BE2C (cell line): ENCODE measurements around the gene TAF4B.

ENCODE experiments used
- DNase-seq: peaks from one replicate; pipeline ENCODE4 v3.0.0-alpha.2; 2020
- H3K27me3 ChIP-seq: fragments of 250-450 bp; sonication (Bioruptor Pico); 2 replicates; pipeline ENCODE4 v1.5.1; 2020; ENCODE audit warnings: mild to moderate bottlenecking
- H3K36me3 ChIP-seq: fragments of 250-450 bp; sonication (Bioruptor Pico); 2 replicates; pipeline ENCODE4 v1.5.1; 2020; ENCODE audit warnings: mild to moderate bottlenecking
- H3K4me1 ChIP-seq: fragments of 250-450 bp; sonication (Bioruptor Pico); 2 replicates; pipeline ENCODE4 v1.5.1; 2020
- H3K4me3 ChIP-seq: 2 replicates; pipeline ENCODE4 v1.5.1; 2011; ENCODE audit warnings: low read depth, low read length
- H3K9me3 ChIP-seq: fragments of 250-450 bp; sonication (Bioruptor Pico); 2 replicates; pipeline ENCODE4 v1.5.1; 2020
- CTCF ChIP-seq: IDR thresholded peaks from 2 replicates; pipeline ENCODE4 v1.5.1; 2012; ENCODE audit warnings: mild to moderate bottlenecking, low read depth, low read length

Gene TAF4B

GRCh38 chr18:26418225-26418624 is 192.0 kb downstream of the TAF4B start:
- Histone ChIP-seq H3K9me3 (no peaks in the 10 kb centered on the region), H3K4me1 (no peaks in the 10 kb centered on the region), H3K27me3 (no peaks in the 10 kb centered on the region), H3K4me3 (no peak overlapping the region), H3K36me3 (no peaks in the 10 kb centered on the region)
- no peak for DNase-seq
- no peak for TF ChIP-seq CTCF

GRCh38 chr18:26419746-26420145 is 193.5 kb downstream of the TAF4B start:
- DNase-seq: peak; percentile 55
- H3K36me3 ChIP-seq: no peaks in the 10 kb centered on the region
- no peaks in the 10 kb centered on the region for H3K4me1 ChIP-seq
- no peaks in the 10 kb centered on the region for H3K9me3 ChIP-seq
- TF ChIP-seq CTCF: no peak
- no peaks in the 10 kb centered on the region for H3K27me3 ChIP-seq
- H3K4me3 ChIP-seq: no peak overlapping the region

GRCh38 chr18:26421503-26421902 is 195.3 kb downstream of the TAF4B start:
- no peaks in the 10 kb centered on the region for H3K27me3 ChIP-seq
- no peak for TF ChIP-seq CTCF
- no peak for DNase-seq
- no peaks in the 10 kb centered on the region for H3K4me1 ChIP-seq
- H3K36me3 ChIP-seq: no peaks in the 10 kb centered on the region
- no peaks in the 10 kb centered on the region for H3K9me3 ChIP-seq
- H3K4me3 ChIP-seq: no peak overlapping the region

GRCh38 chr18:26421931-26422330 is 195.7 kb downstream of the TAF4B start:
- no peak for TF ChIP-seq CTCF
- Histone ChIP-seq H3K4me3 (no peak overlapping the region), H3K36me3 (no peaks in the 10 kb centered on the region), H3K9me3 (no peaks in the 10 kb centered on the region), H3K4me1 (no peaks in the 10 kb centered on the region), H3K27me3 (no peaks in the 10 kb centered on the region)
- no peak for DNase-seq

GRCh38 chr18:26422472-26423162 is 196.4 kb downstream of the TAF4B start:
- TF ChIP-seq CTCF: no peak
- Histone ChIP-seq H3K9me3 (no peaks in the 10 kb centered on the region), H3K4me3 (no peak overlapping the region), H3K36me3 (no peaks in the 10 kb centered on the region), H3K4me1 (no peaks in the 10 kb centered on the region), H3K27me3 (no peaks in the 10 kb centered on the region)
- DNase-seq: no peak

GRCh38 chr18:26424428-26425147 is 198.3 kb downstream of the TAF4B start:
- TF ChIP-seq CTCF: no peak
- H3K9me3 ChIP-seq: no peaks in the 10 kb centered on the region
- no peak for DNase-seq
- H3K4me1 ChIP-seq: no peaks in the 10 kb centered on the region
- no peaks in the 10 kb centered on the region for H3K27me3 ChIP-seq
- H3K4me3 ChIP-seq: no peak overlapping the region
- H3K36me3 ChIP-seq: no peaks in the 10 kb centered on the region
